NCI-H1694 (cell line): ENCODE data around the gene MAGEA11.
"Not testable (repeated sequence)": the region's sequence is repeated elsewhere in the genome, so short reads cannot be mapped to it uniquely, and the experiment has no call there.

Experiments used
- DNase-seq: peaks from one replicate; lab custom pipeline; 2025; lab: John Stamatoyannopoulos, UW

Gene MAGEA11, protein sequence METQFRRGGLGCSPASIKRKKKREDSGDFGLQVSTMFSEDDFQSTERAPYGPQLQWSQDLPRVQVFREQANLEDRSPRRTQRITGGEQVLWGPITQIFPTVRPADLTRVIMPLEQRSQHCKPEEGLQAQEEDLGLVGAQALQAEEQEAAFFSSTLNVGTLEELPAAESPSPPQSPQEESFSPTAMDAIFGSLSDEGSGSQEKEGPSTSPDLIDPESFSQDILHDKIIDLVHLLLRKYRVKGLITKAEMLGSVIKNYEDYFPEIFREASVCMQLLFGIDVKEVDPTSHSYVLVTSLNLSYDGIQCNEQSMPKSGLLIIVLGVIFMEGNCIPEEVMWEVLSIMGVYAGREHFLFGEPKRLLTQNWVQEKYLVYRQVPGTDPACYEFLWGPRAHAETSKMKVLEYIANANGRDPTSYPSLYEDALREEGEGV

DNA sequence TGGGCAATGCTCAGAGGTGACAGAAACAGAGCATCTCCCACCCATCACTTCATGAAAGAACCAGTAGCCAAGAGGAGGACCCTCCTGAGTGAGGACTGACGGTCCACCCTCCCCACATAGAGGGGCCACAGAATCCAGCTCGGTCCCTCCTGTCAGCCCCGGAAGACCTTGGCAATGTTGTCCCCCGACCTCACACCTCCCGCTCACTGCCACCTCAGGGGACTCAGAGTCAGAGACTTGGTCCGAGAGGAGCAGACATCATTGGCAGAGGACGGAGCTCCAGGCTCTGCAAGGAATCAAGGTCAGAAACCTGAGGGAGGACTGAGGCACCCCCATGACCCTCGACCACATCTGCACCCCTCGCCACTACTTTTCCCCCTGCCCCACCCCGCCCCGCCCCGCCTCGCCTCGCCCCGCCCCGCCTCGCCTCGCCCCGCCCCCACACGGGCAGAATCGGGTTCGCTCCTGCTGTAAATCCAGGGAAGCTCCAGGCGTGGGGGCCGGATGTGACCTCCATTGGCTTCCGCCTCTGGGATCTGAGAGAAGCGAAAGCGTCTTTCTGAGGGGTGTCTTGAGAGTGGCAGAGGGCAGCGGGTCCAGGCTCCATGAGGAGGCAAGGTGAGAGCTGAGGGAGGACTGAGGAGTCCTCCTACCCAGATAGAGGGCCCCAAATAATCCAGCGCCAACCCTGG, at the start of gene MAGEA11:
MAGEA11 (plus strand) TSS at position 516 of the 692 bp plus-strand sequence. CDS start 1,100 bp downstream, outside the sequence.
- DNase-seq, result no peak

DNA sequence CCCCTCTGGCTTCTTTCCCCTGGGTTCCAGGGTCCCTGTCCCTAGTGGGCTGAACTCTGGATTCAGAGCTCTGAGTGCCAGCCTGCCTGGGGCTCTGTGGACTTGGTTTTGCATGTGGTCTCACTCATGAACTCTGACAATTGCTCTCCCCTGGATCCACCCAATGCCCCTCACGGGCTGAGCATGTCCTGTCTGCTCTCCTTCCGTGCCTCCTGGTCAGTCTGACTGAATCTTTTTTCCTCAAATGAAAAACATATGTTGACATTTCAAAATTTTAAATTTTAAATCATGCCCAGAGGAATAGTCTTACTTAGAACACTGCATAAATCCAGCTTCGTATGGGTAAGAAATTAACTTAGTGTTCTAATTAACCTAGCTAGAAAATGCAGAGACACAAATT, 36.8 kb upstream of the MAGEA11 start:
- not testable (repeated sequence) for DNase-seq

DNA sequence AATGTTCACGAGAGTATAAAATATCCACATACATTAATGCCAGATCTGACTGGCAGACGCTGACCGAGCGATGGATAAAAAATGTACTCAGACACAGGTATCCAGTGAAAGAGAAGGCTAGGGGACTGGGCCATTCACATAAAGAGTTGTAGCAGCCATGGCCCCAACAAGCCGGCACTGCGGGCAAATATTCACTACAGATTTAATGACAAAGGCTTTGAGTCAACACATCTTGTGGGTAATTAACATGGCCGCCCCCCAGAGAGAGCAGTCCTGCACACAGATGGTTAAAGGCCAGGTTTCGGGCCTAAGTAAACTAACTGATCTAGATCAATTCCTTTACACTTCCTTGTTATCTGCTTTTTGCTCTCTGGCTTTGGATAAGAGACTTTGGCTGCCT, 36.3 kb upstream of the MAGEA11 start:
- not testable (repeated sequence) for DNase-seq

DNA sequence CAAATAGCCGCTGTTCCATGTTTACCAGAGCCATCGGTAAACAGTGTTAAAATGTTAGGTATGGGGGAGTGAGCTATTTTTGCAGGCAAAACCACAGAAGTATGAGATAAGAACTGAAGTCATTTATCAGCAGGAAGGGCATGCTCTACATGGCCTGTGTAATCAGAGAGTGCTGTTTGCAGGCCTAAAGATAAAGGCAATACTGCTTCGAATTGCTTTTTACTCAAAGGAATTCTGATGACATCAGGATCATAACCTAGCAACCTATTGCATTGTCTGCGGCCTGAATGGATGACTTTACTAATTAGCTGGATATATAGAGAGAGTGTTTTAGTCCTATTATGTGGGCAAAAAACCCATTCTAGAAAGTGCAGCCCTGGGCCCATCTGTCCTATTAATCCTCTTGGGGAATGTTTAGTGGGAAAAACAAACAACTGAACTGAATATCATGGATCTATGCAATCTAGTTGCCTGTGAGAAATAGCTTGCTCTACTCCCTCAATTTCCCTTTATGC, 32.6 kb upstream of the MAGEA11 start:
- not testable (repeated sequence) for DNase-seq

DNA sequence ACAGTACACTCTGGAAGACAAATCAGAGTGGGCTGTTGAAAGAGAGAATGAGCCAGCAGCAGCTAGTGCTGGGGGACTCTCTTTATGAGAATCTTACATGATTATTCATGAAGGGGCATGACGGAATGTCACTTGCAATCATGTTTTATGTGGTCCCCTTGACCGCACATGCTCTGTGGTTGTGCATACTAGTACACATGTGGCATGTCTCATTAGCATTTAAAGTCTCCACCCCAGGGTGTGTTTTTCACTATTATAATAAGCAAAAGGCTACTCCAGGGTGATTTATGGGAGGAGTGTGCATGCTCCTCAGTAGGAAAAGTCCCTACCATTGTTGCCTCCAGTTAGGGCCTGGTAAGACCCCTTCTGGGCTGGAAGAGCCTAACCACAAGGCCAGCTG, 30.7 kb upstream of the MAGEA11 start:
- no peak for DNase-seq

DNA sequence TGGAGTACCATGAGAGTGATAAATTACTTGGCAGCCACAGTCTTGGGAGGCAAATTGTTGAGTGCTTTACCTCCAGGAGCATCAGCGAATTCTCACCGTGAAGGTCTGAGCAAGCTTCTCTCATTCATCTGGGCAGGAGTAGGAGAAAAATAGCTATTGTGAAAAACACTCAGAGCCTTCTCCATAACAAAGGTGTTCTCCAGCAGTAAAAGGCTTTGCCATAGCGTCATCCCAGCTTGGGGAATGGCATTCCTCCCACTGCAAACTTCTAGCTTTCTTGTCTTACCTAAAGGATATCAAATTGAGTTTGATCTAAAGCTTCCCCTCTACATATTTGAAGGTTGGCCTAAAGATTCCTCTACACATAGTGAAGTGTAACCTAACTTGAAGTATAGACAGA, 29.8 kb upstream of the MAGEA11 start:
- no peak for DNase-seq

DNA sequence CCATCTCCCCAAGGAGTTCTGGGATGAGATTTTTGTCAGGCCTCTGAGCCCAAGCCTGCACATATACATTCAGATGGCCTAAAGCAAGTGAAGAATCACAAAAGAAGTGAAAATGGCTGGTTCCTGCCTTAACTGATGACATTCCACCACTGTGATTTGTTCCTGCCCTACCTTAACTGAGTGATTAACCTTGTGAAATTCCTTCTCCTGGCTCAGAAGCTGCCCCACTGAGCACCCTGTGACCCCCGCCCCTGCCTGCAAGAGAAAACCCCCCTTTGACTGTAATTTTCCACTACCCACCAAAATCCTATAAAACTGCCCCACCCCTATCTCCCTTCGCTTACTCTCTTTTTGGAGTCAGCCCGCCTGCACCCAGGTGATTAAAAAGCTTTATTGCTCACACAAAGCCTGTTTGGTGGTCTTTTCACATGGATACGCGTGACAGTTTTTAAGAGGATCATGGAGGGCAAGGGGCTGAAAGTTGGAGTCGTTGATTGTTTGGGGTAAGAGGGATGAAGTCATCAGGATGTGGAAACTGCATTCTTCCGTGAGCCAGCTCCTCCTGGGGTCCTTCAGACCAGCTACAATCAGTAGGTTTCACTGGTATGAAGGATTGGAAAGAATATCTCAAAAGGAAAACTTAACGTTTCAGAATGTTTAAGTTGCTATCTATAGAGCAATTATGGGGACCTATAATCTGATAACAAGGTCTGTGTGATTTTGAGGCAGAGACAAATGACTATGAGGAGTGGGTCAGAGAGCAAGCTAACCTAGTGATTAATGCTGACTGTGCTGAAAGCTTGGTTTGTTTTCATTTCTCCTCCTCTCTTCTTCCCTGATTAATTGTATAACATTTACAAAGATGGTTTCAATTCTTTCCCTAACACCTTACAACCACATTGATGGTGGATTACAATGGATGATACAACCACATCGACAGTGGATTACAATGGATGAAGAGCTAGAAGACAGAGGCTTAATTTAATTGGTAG, 28.6 kb upstream of the MAGEA11 start:
- no peak for DNase-seq

DNA sequence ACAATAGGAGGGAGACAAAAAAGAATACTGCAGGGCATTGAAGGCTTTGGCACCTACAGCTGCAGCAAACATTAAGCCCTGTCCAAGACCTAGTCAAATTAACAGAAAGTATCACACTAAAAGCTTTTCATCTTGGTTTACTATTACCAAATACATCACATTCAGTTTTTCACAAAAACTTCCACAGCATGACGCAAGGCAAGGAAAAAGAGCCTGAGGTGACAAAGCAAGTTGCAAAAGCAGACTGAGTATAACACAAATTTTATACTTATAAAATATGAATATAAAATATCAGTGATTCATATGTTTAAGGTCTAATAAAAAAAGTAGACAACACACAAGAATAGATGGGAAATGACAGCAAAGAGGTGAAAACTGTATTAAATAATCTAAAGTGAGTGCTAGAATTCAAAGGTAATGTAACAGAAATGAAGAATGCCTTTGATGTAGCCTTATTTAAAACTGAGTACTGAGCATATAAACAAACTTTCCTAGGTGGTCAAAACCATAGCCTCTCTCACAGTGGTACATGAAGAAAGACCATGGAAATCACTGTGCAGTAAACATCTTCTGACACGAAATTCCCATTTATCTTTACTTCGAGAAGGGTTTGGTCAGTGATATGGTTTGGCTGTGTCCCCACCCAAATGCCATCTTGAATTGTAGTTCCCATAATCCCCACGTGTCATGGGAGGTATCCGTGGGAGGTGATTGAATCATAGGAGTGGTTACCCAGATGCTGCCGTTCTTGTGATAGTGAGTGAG, 27.7 kb upstream of the MAGEA11 start:
- DNase-seq, result no peak

DNA sequence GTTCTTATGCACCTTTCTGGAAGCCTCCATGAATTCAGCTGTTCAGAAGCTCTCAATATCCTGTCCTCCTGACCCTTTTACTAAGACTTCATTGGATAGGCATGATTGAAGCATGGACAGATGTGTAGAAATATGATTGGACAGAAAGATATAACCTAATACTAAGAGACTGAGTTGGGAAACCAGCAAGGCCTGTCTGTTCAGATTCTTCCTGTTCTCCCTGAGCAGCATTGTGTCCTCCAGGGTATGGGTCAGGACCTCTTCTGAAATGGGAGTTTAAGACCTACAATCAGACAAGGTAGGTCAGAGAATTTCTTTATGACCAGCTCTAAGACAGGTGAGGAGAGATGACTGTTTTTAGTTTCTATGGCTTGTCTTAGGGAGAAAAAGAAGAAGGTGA, 23.9 kb upstream of the MAGEA11 start:
- DNase-seq, result no peak

DNA sequence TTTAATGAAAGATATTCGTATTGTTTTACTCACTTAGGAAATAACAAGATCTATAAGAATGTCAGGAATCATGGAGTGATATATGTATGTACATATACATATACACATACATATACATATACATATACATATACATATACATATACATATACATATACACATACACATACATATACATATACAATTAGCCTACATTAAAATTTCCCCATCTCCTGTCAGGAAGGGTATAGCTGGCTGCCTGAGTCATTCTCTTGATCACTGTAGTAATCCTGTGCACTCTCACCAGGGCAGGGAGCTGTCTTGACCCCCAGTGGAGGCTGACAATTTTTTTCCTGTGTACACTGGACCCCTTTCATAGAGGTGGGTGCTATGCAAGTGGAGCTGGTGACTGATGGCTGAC, 23.3 kb upstream of the MAGEA11 start:
- no peak for DNase-seq

DNA sequence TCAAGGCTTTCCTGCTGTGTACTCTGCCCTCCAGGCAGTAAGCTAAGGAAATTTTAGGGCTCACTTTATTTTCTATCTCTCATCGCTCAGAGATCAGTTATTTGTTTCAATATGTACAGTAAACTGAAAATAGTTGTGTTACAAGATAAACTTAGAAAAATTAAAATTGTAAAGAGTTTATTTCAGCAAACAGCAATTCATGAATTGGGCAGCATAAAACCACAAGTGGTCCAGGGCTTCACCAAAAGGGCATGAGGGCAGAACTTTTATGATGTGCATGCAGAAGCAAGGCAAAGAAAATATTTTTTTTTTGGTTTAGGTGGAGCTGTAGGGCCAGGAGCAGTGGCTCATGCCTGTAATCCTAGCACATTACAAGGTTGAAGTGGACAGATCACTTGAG, 20.1 kb upstream of the MAGEA11 start:
- no peak for DNase-seq

DNA sequence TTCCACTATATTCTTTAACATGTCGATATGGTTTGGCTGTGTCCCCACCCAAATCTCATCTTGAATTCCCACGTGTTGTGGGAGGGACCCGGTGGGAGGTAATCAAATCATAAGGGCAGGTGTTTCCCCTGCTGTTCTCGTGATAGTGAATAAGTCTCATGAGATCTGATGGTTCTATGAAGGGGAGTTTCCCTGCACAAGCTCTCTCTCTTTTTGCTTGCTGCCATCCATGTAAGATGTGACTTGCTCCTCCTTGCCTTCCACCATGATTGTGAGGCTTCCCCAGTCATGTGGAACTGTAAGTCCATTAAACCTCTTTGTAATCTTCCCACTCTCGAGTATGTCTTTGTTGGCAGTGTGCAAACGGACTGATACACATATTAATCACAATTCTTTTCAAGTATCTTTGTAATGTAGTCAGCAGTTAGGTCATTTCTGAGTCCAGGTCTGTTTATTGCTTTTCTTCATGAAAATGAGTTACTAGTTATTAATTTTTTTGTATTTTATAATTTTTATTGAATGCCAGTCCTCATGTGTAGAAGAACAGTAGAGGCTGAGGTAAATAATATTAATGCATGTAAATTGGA, 19.1 kb upstream of the MAGEA11 start:
- DNase-seq, result not testable (repeated sequence)

DNA sequence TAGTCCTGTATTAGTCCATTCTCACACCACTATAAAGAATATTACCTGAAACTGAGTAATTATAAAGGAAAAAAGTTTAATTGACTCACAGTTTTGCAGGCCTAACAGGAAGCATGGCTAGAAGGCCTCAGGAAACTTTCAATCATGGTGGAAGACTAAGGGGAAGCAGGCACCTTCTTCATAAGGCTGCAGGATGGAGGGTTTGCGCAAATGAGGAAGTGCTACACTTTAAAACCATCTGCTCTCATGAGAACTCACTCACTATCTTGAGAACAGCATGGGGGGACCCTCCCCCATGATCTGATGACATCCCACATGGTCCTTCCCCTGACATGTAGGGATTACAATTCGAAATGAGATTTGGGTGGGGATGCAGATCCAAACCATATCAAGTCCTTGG, 12.1 kb upstream of the MAGEA11 start:
- DNase-seq, result no peak

DNA sequence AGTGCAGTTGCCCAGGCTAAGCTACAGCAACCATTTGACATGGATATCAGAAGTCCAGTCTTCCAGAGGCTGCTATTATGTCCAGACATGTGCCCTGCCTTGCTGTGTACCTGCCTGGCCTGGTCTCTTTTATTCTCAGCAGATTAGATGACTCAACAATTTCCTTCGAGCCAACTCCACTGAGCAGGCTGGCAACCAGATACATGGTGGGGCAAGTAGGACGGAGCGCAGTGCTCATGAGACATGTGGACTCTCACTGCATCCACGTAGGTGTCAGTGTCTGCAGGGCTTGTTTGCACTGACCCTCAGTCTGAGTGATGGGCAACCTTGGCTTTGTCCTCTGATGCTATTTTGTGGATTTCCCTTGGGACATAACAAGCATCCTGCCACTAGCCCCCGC, 7.2 kb upstream of the MAGEA11 start:
- no peak for DNase-seq

DNA sequence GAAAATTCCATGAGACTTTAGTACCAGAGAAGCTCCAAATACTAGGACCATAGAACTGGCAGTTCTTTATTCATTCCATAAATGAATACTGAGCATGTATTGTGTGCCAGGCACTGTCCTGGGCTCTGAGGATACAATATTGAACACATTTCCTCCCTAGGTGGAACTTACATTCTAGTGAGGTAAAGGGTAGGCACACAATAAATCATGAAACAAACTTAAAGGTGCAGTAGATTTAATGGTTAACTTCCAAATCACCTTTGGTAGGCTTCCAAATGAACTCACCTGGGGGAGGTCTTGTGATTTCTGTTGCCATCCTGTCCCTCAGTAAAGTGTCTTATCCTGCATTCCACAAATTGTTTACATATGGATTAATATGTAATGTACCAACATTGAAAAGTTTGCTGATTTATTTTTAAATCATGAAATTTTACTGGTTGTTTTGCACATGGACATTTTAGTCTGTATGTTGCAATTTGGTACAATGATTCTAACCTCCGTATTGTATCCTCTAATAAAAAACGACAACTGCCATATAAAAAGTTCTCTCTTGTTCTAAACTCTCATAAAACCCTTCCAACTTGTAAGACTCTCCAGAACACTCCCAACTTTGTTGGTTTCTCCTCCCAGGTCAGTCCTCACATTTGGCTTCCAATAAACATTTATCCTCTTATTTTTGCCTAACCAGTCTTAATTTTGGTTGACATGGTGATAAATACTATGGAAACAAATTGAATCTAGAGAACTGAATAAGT, 4.5 kb upstream of the MAGEA11 start:
- no peak for DNase-seq

DNA sequence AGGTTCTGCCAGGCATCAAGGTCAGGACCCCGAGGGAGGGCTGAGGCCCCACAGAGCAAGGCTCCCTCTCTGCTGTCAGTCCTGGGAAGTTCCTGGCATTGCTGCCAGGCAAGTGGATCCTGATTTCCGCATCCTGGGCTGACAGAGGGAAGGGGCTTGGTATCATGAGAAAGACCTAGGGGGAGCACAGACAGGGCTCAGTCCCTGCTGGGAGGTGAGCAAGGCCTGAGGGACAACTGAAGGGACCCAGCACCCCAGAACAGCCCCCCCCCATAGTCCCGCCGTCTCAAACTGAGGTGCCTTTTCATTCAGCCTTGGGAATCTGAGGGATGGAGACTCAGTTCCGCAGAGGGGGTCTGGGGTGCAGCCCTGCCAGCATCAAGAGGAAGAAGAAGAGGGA, 971 bp downstream of the MAGEA11 start:
- no peak for DNase-seq

DNA sequence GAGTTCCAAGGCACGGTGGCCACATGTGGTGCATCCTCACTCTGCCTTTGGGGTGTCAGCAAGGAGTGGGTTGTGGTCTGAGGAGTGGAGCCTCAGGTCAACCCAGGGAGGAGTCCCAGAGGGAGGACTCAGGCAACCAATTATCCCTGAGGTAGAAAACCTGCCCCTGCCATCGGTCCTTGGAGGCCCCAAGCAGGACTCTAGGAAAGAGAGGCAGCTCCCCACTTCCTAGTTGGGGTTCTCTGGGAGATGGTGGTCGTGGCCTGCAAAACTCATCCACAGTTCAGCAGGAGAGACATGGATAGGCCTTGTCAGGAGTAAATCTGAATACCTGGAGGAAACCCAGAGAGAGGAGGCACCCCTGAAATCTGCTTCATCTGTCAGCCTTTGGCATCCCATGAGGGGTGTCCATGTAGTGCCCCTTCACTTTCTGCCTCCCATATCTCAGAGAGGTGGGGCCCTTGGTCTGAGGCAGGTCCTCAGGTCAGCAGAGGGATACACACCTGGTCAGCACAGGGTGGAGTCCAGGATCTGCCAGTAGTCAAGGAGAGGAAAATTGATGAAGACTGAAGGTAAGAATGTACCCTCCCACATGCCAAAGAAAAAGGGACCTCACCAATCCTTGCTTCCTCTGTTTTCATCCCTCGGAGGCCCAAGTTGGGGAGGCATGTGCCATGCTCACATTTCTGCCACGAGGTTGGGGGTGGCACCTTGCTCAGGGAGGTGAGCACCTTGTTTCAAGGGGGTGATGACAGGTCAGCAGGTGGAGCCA, 1.6 kb downstream of the MAGEA11 start:
- no peak for DNase-seq

DNA sequence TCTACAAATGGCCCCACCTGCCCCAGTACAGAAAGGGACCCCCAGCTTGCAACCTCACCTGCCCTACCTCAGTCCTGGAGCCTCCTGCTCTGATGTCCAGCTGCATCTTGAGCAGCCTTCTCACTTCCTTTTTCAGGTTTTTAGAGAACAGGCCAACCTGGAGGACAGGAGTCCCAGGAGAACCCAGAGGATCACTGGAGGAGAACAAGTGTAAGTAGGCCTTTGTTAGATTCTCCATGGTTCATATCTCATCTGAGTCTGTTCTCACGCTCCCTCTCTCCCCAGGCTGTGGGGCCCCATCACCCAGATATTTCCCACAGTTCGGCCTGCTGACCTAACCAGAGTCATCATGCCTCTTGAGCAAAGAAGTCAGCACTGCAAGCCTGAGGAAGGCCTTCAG, 3.6 kb downstream of the MAGEA11 start:
- DNase-seq, result no peak

DNA sequence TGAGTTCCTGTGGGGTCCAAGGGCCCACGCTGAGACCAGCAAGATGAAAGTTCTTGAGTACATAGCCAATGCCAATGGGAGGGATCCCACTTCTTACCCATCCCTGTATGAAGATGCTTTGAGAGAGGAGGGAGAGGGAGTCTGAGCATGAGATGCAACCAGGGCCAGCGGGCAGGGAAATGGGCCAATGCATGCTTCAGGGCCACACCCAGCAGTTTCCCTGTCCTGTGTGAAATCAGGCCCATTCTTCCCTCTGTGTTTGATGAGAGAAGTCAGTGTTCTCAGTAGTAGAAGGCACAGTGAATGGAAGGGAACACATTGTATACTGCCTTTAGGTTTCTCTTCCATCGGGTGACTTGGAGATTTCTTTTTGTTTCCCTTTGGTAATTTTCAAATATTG, 4.8 kb downstream of the MAGEA11 start:
- DNase-seq, result no peak
